Activated gamma-delta T cell treated with Interleukin-2 at 50 U/mL for 16 hours (primary cell): Measurements from ENCODE around the gene OAF.

ENCODE experiments used
- DNase-seq: peaks from one replicate; pipeline ENCODE4 v3.0.0-alpha.2; 2020

The OAF gene

DNA sequence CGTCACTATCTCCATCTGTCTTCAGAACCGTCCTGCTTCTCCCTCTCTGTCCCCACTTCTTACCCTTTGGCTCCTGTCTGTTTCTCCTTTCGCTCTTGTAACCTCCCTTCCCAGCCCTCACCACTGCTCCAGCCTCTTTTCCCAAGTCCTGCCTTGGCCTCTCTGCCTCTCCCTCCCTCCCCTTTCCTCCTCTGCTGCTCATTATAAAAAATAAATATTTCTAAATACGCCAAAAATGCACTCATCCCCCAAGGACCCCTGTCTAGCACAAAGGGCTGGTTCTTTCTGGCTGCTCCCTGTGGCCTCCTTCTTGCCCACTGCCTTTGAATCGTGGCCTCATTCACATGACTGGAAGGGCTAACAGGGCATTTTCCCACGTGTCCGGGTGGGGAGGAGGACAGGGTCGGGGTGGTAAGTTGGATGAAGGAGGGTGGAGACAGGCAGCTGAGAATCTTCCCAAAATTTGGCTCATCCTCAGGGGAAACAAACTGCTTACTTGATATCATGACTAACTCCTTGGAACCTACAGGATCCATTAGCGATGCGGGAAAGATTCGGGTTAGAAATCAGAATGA lies 26.4 kb upstream of the OAF start:
- no peak for DNase-seq

GRCh38 chr11:120184946-120185705 lies 25.7 kb upstream of the OAF start:
- no peak for DNase-seq

DNA sequence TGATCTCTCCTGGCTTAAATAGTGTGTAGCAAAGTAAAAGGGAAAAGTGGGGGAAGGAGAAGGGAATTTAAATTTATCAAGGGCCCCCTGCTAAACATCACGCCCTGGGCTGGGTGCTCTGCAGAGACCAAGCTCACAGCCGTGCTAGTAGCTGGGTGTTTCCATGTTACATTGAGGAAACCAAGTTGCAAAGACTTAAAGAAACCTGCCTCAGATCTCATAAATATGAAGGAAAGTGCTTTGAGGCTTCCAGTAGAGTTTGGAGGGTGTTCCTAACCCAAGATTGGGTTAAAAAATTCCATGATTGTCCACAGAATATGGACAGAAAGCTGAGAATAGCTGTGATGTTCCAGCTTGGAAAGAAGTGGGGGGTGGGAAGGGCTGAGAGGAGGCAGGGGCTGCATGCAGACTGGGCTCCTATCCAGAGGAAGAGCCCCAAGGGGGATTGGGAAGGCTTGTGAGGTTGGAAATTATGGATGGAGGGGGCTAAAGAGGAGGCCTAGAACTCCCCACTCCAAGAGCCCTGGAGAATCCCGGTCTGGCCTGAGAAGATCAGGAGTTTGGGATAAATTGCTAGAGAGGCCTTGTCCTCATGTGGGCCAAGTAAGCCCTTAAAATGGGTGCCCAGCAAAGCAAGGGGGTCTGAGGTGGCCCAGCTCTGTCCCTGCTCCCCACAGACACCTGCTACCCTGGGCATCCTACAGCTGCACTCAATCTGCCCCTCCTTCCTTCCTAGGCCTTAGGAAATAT lies 25.0 kb upstream of the OAF start:
- DNase-seq, result no peak

DNA sequence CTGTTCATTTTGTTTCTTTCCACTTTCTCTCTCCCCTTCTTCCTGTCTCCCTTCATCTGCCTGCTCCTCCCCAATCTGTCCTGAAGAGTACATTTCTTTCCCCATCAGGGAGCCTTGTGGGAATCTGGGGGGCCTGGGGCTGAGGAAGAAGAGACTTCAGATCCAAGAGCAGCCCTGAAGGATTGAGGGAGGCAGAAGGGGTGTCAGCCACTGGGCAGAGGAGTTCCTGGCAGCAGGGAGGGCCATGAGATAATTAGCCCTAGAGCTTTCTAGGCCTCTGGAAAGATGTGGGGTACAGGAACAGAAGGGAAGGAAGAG lies 24.4 kb upstream of the OAF start:
- DNase-seq, result no peak

GRCh38 chr11:120186774-120187591 lies 23.8 kb upstream of the OAF start:
- no peak for DNase-seq

- no peak for DNase-seq
These were observed 22.5 kb upstream of the OAF start for GRCh38 chr11:120188371-120188770.

DNA sequence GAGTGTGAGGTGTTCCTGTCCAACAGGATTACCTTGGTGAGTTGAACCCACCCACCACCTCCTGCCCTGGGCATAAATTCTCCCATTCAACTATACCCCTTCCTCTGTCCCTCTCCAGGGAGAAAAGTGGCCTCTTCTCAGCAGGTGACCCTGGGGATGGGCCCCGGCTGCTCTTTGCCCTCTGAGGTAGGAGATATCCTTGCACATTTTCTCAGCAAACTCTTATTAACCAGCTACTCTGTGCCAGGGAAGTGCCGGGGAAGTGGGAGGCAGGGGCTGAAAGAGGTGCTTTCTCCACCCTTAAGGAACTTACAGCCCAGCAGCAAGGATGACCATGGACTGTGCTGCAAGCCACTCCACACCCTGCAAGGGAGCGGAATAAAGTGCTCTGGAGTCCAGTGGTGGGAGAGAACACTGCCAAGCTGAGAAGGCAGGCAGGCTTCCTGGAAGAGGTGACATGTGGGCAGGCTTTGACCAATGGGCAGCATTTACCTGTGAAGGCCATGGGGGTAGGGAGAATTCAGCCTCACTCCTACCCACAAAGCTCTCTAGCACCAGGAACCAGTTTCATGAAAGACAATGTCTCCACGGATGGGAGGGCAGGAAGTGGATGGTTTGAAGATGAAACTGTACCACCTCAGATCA lies 21.9 kb upstream of the OAF start:
- no peak for DNase-seq

- no peak for DNase-seq
These were observed 19.8 kb upstream of the OAF start for GRCh38 chr11:120191058-120191457.

GRCh38 chr11:120192831-120193625 lies 17.8 kb upstream of the OAF start:
- DNase-seq, result no peak

DNA sequence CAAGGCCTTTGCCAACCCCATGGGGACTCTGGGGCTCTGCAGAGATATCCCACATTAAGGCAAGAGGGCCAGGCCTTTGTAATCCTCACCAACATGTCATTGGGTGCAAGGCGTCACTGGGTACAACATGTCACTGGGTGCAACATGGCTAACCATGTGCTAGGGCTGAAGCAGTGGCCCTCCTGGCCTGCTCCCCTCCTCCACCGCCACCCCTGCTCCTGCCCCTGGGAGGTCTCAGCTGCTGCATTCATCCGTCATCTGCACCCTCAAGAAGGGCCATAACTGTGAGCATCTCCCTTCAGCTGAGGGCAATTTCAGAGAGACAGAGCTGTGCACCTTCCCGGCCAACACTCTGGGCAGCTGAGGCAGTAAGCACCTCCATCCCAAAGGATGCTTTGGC lies 16.7 kb upstream of the OAF start:
- no peak for DNase-seq

- DNase-seq, result no peak
These were observed 15.1 kb upstream of the OAF start for GRCh38 chr11:120195601-120196320.

DNA sequence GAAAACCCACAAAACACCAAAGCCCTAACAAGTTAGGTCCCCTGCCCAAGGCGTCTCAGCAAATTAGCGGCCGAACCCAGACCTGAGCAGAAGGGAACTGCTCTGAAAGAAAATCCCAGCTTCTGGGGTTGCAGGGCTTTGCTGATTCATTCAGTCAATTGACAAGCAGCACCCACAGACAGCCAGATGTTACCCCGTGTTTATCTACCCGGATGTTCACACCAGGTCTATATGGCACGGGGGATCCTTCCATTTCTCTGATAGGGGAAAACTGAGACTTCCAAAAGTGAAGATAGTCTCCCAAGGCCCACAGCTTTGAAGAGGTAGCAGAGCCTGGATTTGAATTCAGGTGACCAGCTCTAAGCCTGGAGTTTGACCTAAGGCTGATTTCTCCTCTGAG lies 14.0 kb upstream of the OAF start:
- no peak for DNase-seq

DNA sequence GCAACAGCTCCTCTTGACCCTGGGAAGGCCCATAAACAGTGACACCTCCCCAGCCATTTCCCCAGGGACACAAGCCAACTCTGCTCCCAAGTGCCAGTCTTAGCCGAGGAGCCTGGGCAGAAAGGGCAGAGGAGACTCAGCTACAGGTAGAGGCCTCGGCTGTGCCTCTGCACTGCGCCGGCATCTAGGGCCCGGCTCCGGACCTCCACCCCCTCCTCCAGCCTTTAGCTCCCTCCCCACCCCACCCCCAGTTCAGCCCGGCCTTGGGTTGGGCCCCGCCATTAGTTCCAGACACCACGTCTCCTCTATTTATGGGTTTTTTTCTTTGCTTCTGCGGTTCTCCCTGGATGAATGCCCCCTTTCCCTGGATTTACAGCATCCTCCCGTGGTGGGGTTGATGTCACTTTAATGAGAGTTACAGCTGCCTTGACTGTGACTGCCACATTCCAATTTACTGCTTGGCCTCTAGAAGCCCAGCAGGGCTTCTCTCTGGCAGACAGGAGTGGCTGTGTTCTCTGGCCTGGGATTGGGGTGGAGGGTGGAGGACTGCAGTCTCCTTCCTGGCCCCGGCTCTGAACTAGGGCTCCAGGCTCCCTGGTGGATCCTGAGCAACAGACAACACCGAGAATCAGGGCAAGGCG lies 13.5 kb upstream of the OAF start:
- DNase-seq, result no peak

- DNase-seq, result no peak
These were observed 12.9 kb upstream of the OAF start for GRCh38 chr11:120197977-120198376.

GRCh38 chr11:120198403-120198786 lies 12.4 kb upstream of the OAF start:
- no peak for DNase-seq

GRCh38 chr11:120198787-120199469 lies 11.9 kb upstream of the OAF start:
- no peak for DNase-seq

DNA sequence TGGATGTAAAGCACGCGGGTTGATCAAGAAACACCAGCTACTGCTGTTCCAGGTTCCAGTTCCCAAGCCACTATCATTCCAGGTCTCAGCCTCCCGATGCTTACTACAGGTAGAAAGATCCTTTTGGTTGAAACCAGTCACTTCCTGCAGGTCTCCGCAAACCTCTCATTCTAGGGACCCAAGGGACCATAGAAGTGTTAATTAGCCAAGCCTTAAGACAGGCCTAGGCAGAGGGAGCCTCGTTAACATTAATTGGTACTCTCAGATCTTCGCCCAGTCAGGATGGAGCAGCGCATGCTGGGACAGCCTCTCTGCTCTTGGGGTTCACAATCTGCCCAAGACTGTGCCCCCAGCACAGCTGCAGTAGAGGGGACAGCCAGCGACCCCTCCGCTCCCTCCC lies 11.2 kb upstream of the OAF start:
- no peak for DNase-seq

GRCh38 chr11:120200677-120201076 lies 10.2 kb upstream of the OAF start:
- no peak for DNase-seq

DNA sequence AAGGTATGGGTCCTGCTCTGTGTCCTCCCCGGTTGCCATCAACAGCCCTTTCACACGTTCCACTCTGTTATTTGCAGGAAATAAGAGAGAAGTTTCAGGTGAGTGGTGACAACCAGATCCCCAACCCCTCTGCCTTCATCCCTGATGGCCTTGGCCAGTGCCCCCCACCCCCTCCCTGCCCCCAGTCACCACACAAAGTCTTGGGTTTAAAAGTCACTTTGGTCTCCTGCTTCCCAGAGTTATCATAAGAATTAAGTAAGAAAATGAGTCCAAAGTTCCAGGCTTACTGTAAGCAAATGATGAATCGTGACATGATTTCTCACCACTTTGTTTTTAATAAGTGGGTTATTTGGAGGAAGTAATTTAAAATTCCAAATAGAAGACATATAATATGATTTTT lies 9.2 kb upstream of the OAF start:
- DNase-seq, result no peak

- no peak for DNase-seq
These were observed 7.2 kb upstream of the OAF start for GRCh38 chr11:120203626-120204025.
